HEK293T (cell line): ENCODE measurements around the gene G0S2.

Experiments used
- FOXA1 ChIP-seq: fragments of 450-650 bp; IDR thresholded peaks from 2 replicates; pipeline ENCODE4 v1.6.1; 2016; ENCODE audit warnings: mild to moderate bottlenecking
- FOXM1 ChIP-seq: fragments of 450-650 bp; IDR thresholded peaks from 2 replicates; pipeline ENCODE4 v1.6.1; 2017; ENCODE audit warnings: mild to moderate bottlenecking, borderline replicate concordance
- TARDBP ChIP-seq: fragments of 450-650 bp; IDR thresholded peaks from 2 replicates; pipeline ENCODE4 v1.6.1; 2016

GRCh38 chr1:209720826-209721225, 45.6 kb downstream of the G0S2 start:
- TF ChIP-seq FOXA1 (no peak), FOXM1 (no peak), TARDBP (no peak)
